ENCODE data around the gene ADAM12.

ADAM12 gene

DNA sequence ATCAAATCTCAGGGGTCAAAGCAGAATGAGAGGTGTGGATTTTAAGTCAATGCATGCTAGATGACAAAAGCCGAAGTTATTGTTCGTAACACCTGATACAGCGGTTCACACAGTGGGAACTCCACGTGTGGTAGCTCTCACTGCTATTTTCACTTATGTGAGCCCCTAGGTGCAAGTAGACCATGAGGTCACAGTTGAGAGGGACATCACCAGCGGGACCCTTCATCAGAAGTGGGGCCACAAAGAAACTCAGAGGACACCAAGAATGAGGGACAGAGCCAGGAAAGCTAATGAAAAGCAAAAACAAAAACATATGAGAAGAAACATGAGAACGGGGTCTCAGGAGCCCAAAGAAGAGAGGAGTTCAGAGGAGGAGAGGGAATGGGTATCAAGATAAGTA, 63.5 kb downstream of the ADAM12 start:
- no peak for DNase-seq (ENCODE audit: extremely low read depth in 1 of 2, low read depth in 1 of 2)

GRCh38 chr10:126321440-126321839, 66.8 kb downstream of the ADAM12 start:
- no peak for DNase-seq (ENCODE audit: extremely low read depth in 1 of 2, low read depth in 1 of 2)

- no peak for DNase-seq (ENCODE audit: extremely low read depth in 1 of 2, low read depth in 1 of 2)
Measured at GRCh38 chr10:126317751-126318150, 70.5 kb downstream of the ADAM12 start.

DNA sequence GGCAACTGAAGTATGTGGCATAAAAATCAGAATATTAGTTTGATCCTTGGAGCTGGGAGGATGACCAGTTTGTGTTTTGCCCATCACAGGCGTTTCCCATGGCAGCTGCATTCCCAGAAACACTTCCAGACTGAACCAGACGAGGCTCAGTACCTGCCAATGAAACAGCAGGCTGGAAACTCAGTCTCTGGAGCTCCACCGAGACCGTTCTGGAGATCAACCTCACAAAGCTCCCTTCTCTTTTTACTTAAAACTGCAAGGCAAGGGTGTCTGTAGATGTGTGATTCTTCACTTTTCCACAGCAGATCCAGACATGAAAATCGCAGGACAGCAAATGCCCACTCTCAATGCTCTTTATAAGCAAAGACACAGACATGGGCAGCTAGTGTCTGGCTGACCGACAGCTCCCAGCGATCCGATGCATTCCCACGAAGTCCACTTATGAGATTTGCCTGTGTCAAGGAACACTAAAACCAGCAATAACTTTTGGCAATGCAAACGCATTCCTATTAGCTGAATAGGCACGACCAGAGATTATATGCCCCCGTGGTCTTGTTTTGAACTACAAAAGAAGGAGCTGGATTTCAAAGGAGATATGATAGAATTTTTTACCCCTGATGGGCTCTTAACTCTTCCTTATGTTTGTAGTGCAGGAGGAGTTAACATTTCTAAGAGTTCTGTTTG, 72.6 kb downstream of the ADAM12 start:
- DNase-seq (ENCODE audit: extremely low read depth in 1 of 2, low read depth in 1 of 2), result no peak

- no peak for DNase-seq (ENCODE audit: extremely low read depth in 1 of 2, low read depth in 1 of 2)
Measured at GRCh38 chr10:126314863-126315493, 73.3 kb downstream of the ADAM12 start.

DNA sequence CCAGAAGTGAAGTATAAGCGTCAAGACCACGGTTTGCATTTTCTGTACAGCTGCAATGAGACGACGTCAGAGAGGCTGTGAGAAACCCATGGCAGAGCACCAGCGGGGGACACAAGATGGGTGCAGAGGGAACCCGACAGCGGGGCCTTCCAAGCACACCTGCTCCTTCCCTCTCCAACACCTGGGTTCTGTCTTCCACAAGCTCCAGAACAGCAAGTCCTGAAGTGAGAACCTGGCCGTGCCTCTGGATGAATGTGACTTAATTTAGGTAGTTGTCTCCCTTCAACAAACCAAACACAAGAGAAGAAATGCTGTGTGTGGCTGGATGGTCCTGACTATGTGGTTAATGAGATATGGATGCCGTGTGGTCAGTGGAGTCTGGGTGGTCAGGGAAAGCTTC, 76.1 kb downstream of the ADAM12 start:
- no peak for DNase-seq (ENCODE audit: extremely low read depth in 1 of 2, low read depth in 1 of 2)

DNA sequence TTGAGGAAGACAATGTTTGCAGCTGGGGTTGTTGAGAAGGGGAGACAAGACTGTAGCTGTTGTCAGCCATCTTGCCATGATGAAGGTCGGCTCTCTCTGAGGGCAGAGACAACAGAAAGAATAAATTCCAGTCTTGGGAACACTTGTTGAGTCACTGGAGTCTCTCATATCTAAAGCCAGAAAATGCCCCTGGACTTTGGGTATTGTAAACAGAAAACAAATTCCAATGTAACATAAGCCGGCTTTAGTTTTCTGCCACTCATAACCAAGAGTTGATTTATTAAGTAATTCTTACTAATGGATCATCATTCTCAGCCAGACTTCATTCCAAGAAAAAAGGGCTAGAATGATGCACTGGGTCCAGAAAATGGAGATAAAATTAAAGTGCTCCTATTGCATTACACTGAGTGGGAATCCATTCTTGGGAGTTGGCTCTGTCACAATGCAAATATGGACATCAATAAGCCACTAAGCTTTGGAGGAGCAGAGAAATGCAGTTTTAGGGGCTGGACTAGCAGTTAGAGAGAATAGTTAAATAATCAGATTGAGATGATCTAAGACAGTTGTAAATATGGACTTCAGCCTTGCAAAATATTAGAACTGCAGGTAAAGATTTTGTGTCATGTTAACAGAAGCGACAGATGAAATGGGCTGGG, 78.9 kb downstream of the ADAM12 start:
- DNase-seq (ENCODE audit: extremely low read depth in 1 of 2, low read depth in 1 of 2), result no peak

GRCh38 chr10:126302826-126303665, 85.2 kb downstream of the ADAM12 start:
- DNase-seq (ENCODE audit: extremely low read depth in 1 of 2, low read depth in 1 of 2), result no peak

- DNase-seq (ENCODE audit: extremely low read depth in 1 of 2, low read depth in 1 of 2), result no peak
Measured at GRCh38 chr10:126302476-126302756, 85.9 kb downstream of the ADAM12 start.

- no peak for DNase-seq (ENCODE audit: extremely low read depth in 1 of 2, low read depth in 1 of 2)
Measured at GRCh38 chr10:126301701-126302475, 86.4 kb downstream of the ADAM12 start.

DNA sequence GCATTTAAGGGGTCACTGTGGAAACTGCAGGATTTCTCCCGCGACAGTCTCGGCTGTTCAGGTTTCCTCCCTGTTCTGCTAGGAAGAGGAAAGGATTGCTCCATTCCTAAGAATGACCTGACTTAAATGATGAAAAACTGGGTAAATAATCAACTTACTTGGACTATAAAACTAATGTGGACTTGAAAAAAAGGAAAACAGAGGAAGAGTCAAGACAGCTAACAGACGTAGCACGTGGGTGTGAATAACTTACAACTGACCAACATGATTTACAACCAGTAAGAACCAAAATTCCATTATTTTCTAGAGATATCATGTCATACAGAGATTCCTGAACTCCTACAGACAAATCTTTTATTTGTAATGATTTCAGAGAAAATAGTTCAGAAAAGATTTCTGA, 93.8 kb downstream of the ADAM12 start:
- DNase-seq (ENCODE audit: extremely low read depth in 1 of 2, low read depth in 1 of 2), result no peak

- DNase-seq (ENCODE audit: extremely low read depth in 1 of 2, low read depth in 1 of 2), result no peak
Measured at GRCh38 chr10:126290232-126290631, 98.0 kb downstream of the ADAM12 start.

GRCh38 chr10:126288547-126289493, 99.5 kb downstream of the ADAM12 start:
- no peak for DNase-seq (ENCODE audit: extremely low read depth in 1 of 2, low read depth in 1 of 2)

GRCh38 chr10:126286256-126286780, 102.0 kb downstream of the ADAM12 start:
- no peak for DNase-seq (ENCODE audit: extremely low read depth in 1 of 2, low read depth in 1 of 2)

DNA sequence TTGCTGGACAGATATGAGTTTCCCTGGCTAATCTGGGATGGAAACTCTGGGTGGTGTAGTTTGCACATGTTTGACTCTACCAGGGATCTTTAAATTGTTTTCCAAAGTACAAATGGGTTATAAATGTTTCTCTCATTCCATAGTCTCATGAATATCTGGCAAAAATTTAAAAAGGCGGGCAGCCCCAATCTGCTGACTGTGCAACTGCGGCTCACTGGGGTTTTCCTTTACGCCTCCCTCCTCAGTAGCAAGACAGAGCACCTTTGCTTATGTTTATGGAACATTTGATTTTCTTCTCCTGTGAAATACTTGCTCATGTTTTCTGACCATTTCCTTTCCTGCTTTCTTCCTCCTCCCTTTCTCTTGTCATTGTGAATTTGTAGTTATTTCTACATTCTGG, 105.0 kb downstream of the ADAM12 start:
- no peak for DNase-seq (ENCODE audit: extremely low read depth in 1 of 2, low read depth in 1 of 2)

DNA sequence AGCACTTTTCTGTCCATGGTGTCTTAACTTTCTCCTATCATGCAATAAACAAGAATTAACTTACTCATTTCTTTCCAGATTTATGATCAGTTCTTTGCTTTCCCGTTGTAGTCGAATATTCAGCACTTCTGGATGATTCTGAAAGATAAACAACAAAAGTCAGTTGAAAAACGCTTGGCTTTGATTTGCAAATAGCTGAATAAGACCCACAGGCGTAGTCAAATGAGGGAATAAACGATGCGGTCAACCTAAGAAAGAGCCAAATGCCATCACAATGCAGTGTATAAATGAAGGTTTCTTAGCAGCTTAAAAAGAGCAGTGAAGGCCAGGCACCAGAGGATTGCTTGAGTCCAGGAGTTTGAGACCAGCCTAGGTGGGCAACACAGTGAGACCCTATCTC, 109.4 kb downstream of the ADAM12 start:
- DNase-seq (ENCODE audit: extremely low read depth in 1 of 2, low read depth in 1 of 2), result no peak

DNA sequence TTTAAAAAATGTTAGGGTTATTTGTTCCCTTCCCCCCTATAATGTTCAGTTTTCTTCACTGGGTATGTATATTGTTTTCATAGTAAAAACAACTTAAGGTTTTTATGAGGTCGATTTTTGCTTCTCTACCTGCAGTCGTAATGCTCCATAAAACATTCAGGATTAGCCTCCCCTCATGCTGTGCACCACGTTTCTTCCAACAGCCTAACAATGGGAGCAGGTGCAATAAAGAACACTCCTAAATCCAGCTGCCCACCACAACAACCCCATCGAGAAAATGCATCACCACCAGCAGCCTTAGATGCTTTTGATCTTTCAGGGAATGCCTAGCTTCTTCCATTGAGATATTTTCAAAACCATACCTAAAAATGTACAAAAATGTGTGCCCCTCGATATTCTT, 111.1 kb downstream of the ADAM12 start:
- DNase-seq (ENCODE audit: extremely low read depth in 1 of 2, low read depth in 1 of 2), result no peak

- no peak for DNase-seq (ENCODE audit: extremely low read depth in 1 of 2, low read depth in 1 of 2)
Measured at GRCh38 chr10:126272526-126272925, 115.8 kb downstream of the ADAM12 start.

- DNase-seq (ENCODE audit: extremely low read depth in 1 of 2, low read depth in 1 of 2), result no peak
Measured at GRCh38 chr10:126270111-126270510, 118.2 kb downstream of the ADAM12 start.
